HuH-7.5 (cell line): ENCODE data around the gene EVI5L.
A peak's percentile ranks its signal among the peaks of the same experiment; 100 is the strongest.

ENCODE experiments used
- DNase-seq: peaks from one replicate; pipeline ENCODE4 v3.0.0; 2011; ENCODE audit warnings: low spot score

EVI5L gene

DNA sequence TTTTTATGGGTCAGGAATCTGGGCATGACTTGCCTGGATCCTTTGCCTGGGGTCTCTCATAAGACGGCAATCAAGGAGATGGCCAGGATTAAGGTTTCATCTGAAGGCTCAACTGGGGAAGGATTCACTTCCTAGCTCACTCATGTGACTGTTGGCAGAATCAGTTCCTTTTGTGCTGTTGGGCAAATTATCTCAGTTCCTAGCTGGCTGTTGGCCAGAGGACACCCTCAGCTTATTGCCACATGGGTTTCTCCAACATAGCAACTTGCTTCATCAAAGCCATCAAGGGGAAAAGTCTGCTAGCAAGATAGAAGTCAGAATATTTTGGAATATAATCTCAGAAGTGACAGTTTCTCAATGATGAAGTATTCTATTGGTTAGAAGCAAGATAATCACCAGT is 12.2 kb upstream of the EVI5L start:
- DNase-seq = no peak

GRCh38 chr19:7818806-7819205 is 11.2 kb upstream of the EVI5L start:
- no peak for DNase-seq

GRCh38 chr19:7819337-7819736 is 10.7 kb upstream of the EVI5L start:
- DNase-seq = no peak

- no peak for DNase-seq
Measured at GRCh38 chr19:7820588-7820987, 9.4 kb upstream of the EVI5L start.

DNA sequence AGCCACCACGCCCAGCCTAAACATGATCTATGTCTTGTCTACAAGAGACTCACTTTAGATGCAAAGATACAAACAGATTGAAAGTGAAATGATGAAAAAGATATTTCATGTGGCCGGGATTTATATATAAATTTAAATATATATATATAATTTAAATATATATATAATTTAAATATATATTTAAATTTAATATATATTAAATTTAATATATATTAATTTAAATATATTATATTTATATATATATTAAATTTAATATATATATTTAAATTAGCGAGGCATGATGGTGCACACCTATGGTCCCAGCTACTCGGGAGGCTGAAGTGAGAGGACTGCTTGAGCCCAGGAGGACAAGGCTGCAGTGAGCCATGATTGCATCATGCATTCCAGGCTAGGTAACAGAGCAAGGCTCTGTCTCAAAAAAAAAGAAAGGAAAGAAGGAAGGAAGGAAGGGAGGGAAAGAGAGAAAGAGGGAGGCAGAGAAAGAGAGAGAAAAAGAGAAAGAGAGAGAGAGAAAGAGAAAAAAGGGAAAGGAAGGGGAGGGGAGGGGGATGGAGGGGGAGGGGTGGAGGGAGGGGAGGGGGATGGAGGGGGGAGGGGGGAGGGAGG is 7.0 kb upstream of the EVI5L start:
- no peak for DNase-seq

DNA sequence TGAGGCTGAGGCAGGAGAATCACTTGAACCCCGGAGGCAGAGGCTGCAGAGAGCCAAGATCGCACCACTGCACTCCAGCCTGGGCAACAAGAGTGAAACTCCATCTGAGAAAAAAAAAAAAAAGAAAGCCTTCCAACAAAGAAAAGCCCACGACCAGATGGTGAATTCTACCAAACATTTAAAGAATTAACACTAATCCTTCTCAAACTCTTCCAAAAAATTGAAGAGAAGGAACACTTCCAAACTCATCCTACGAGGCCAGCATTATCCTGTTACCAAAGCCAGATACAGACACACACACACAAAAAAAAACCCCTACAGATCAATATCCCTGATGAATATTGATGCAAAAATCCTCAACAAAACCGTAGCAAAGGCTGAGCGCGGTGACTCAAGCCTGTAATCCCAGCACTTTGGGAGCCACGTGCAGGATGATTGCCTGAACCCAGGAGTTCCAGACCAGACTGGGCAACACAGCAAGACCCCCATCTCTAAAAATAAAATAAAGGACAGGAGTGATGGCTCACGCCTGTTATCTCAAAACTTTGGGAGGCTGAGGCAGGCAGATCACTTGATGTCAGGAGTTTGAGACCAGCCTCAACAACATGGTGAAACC is 6.2 kb upstream of the EVI5L start:
- DNase-seq = no peak

GRCh38 chr19:7829166-7829520 is 875 bp upstream of the EVI5L start:
- no peak for DNase-seq

GRCh38 chr19:7830272-7830771 is 304 bp downstream of the EVI5L start:
- DNase-seq = no peak

DNA sequence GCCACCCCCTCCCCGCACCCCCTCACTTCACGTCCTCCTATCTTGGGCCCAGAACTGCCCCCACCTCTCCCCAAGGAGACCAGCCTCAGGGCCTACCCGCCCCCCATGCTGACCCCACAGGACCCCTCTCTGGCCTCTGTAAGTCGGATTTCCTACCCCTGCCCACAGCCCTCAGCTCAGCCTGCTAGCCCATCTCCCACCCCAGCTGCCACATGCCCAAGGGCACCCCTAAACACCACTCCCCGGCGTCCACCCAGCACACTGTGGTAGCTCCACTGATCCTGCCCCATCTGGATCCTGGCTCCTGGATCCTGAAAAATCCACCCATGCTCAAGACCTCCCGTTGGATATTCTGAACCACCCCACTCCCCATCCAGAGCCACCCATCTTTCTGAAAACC is 805 bp downstream of the EVI5L start:
- no peak for DNase-seq

- DNase-seq = peak; percentile 61
Measured at GRCh38 chr19:7831452-7831851, 1.4 kb downstream of the EVI5L start.

- DNase-seq = no peak
Measured at GRCh38 chr19:7832009-7832408, 2.0 kb downstream of the EVI5L start.

GRCh38 chr19:7832781-7833180 is 2.8 kb downstream of the EVI5L start:
- no peak for DNase-seq

- DNase-seq = no peak
Measured at GRCh38 chr19:7833225-7834099, 3.4 kb downstream of the EVI5L start.

GRCh38 chr19:7839476-7839875 is 9.5 kb downstream of the EVI5L start:
- DNase-seq = no peak

DNA sequence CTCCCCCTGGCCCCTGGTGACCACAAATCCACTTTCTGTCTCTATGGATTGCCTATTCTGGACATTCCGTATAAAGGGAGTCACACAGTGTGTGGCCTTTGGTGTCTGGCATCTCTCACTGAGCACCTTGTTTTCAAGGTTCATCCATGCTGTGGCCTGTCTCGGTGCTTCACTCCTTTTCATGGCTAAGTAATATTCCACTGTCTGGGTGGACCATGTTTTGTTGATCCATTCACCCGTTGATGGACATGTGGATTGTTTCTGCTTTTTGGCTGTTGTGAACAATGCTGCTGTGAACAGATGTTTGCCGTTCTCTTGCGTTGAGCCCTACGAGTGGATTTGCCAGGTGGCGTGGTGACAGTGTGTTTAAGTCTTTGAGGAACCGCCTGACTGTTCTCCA is 10.6 kb downstream of the EVI5L start:
- DNase-seq = no peak

DNA sequence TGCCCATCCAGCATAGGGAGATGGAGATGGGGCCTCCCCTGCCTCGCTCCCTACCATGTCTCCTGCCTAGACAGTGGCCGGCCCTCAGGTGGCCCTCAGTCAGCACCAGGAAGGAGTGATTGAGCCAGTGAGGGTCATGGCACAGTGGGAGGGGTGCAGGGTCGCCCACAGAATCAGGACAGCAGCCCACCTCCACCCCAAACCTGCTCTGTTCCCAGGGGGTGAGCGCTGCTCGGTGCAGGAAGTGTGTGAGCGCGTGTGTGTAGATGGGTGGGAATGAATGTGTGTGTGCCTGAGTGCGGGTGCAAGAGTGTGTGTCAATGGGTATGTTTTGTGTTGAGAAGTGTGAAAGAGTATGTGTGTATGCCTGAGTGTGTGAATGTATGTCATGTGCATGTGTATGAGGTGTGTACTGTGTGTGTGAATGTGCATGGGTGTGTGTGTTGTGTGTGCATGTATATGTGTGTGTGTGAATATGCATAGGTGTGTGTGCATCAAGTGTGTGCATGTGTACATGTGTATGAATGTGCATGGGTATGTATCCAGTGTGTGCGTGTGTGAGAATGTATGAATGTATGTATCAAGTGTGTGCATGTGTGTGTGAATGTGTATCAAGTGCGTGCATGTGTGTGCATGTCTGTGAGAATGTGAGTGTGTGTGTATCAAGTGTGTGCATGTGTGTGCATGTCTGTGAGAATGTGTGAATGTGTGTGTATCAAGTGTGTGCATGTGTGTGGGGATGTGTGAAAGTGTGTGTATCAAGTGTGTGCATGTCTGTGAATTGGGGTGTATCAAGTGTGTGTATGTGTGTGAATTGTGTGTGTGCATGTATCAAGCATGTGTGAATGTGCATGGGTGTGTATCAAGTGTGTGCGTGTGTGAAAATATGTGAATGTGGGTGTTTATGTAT is 12.0 kb downstream of the EVI5L start:
- DNase-seq = no peak

- no peak for DNase-seq
Measured at GRCh38 chr19:7842661-7843294, 12.8 kb downstream of the EVI5L start.

- no peak for DNase-seq
Measured at GRCh38 chr19:7843521-7843920, 13.5 kb downstream of the EVI5L start.

DNA sequence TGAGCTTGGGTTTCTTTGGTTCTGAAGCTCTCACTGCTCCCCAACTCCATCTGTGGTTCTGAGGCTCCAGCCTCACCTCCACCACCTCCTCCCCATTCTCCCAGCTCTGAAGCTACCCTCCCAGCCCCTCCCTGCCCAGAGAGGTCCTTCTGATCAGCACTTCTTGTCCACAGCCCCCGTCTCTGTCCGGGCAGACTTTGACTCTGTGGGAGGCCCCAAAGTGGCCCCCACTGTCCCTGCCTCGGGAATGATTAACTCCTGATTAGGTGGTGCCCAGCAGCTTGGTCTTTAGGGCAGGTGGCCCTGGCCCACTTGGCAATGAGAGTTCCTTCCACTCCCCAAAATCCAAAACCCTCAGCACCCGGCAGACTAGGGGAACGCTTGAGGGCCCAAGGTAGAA is 14.4 kb downstream of the EVI5L start:
- no peak for DNase-seq

GRCh38 chr19:7844951-7845350 is 14.9 kb downstream of the EVI5L start:
- no peak for DNase-seq

GRCh38 chr19:7845390-7846154 is 15.6 kb downstream of the EVI5L start:
- no peak for DNase-seq
